HCT116 (cell line): Measurements from ENCODE around the gene UBE2R2. TPM values are rescaled to one million over a fixed set of nuclear protein-coding genes. Genes with fewer than 3 reads are reported as not detected.

Experiments
- ATAC-seq: fragments of 200-7000 bp; cut with Tn5 transposase; 2 replicates; pipeline ENCODE4 v1.9.1; 2020; ENCODE audit warnings: mild to moderate bottlenecking, moderate library complexity
- BruUV-seq: library from RNA; stranded (reverse); fragments of 400-500 nt; replicated peaks from 2 replicates; lab custom pipeline; 2021; lab: Mats Ljungman, UMichigan
- CTCF ChIA-PET: fragments of 300-600 bp; sonication (Branson Sonifier 250); formaldehyde crosslinking; loops from one replicate; lab custom pipeline; 2021; ENCODE audit warnings: antibody characterized with exemption; lab: Charles Lee
- POLR2A ChIA-PET: fragments of 300-600, 350-600 bp; sonication (Branson Sonifier 250); formaldehyde crosslinking; loops from one replicate; lab custom pipeline; 2021; ENCODE audit warnings: antibody characterized with exemption; lab: Charles Lee
- RAD21 ChIA-PET, 2 experiments: fragments of 300-600 bp; sonication (Branson Sonifier 250); formaldehyde crosslinking; loops; one replicate each; lab custom pipeline; 2023; ENCODE audit warnings: low total read pairs in 2 of 2; ENCODE audit not compliant: uncharacterized antibody in 2 of 2, unreplicated experiment in 2 of 2, low non-redundant PET in 1 of 2; lab: Charles Lee
- DNase-seq: peaks from one replicate; pipeline ENCODE4 v3.0.0-alpha.2; 2010; ENCODE audit warnings: low read depth, low spot score
- H2AFZ ChIP-seq: fragments of 200-600 bp; shearing (Covaris generic), sonication (generic); 2 replicates; pipeline ENCODE4 v1.6.1; 2017; ENCODE audit warnings: low read depth, mixed run types, mixed read lengths, antibody characterized with exemption, low read length; ENCODE audit not compliant: poor library complexity, severe bottlenecking
- H3K27ac ChIP-seq: 2 replicates; pipeline ENCODE4 v1.5.1; 2012; ENCODE audit warnings: low read depth, low read length
- H3K27me3 ChIP-seq: fragments of 200-600 bp; sonication (generic); 2 replicates; pipeline ENCODE4 v1.6.1; 2016; ENCODE audit warnings: mixed run types, low read length, mixed read lengths; ENCODE audit not compliant: insufficient read depth
- H3K36me3 ChIP-seq, 2 experiments: fragments of 200-500 bp in 1 of 2; fragments of 200-600 bp in 1 of 2; sonication (Bioruptor generic) in 1 of 2; sonication (generic) in 1 of 2; 2 replicates each; pipeline versions ENCODE4 v1.5.1 to v1.6.1; 2014 to 2016; ENCODE audit warnings: low read length in 2 of 2, inconsistent platforms in 1 of 2, mixed read lengths in 1 of 2, mixed run types in 1 of 2; ENCODE audit not compliant: insufficient read depth in 2 of 2, control insufficient read depth in 1 of 2
- H3K4me1 ChIP-seq, 2 experiments: fragments of 200-600 bp in 1 of 2; sonication (generic) in 1 of 2; 2 replicates each; pipeline versions ENCODE4 v1.5.1 to v1.6.1; 2012 to 2017; ENCODE audit warnings: low read length in 2 of 2, inconsistent platforms in 1 of 2, mild to moderate bottlenecking in 1 of 2, mixed read lengths in 1 of 2, mixed run types in 1 of 2, moderate library complexity in 1 of 2; ENCODE audit not compliant: insufficient read depth in 2 of 2, control insufficient read depth in 1 of 2
- H3K4me2 ChIP-seq: fragments of 200-600 bp; sonication (generic); 2 replicates; pipeline ENCODE4 v1.6.1; 2017; ENCODE audit warnings: mixed run types, low read length, mixed read lengths
- H3K4me3 ChIP-seq, 2 experiments: fragments of 200-600 bp in 1 of 2; sonication (generic) in 1 of 2; replicated peaks in 1 of 2; 2 replicates each; pipeline ENCODE4 v1.5.1; 2011 to 2016; ENCODE audit warnings: low read length in 2 of 2, control low read depth in 1 of 2, low read depth in 1 of 2, mild to moderate bottlenecking in 1 of 2, mixed read lengths in 1 of 2, mixed run types in 1 of 2
- H3K79me2 ChIP-seq: fragments of 200-600 bp; sonication (generic); 2 replicates; pipeline ENCODE4 v1.6.1; 2017; ENCODE audit warnings: mild to moderate bottlenecking, mixed run types, low read length, moderate library complexity, mixed read lengths; ENCODE audit not compliant: insufficient read depth
- H3K9ac ChIP-seq: fragments of 200-600 bp; sonication (generic); 2 replicates; pipeline ENCODE4 v1.6.1; 2016; ENCODE audit warnings: low read length, mixed read lengths
- H3K9me2 ChIP-seq: fragments of 200-600 bp; sonication (generic), shearing (Covaris generic); 2 replicates; pipeline ENCODE4 v1.6.1; 2017; ENCODE audit warnings: mixed run types, mild to moderate bottlenecking, moderate library complexity; ENCODE audit not compliant: insufficient read depth
- H3K9me3 ChIP-seq, 2 experiments: fragments of 200-500 bp in 1 of 2; fragments of 200-600 bp in 1 of 2; sonication (Bioruptor generic) in 1 of 2; sonication (generic) in 1 of 2; 2 replicates each; pipeline ENCODE4 v1.6.1; 2014 to 2017; ENCODE audit warnings: low read length in 2 of 2, mixed read lengths in 2 of 2, inconsistent platforms in 1 of 2, low read depth in 1 of 2, mild to moderate bottlenecking in 1 of 2, mixed run types in 1 of 2, moderate library complexity in 1 of 2; ENCODE audit not compliant: control insufficient read depth in 1 of 2, insufficient read depth in 1 of 2
- H4K20me1 ChIP-seq: fragments of 200-600 bp; sonication (generic), shearing (Covaris generic); 2 replicates; pipeline ENCODE4 v1.6.1; 2017; ENCODE audit warnings: mixed run types, mild to moderate bottlenecking, moderate library complexity; ENCODE audit not compliant: insufficient read depth
- CEBPB ChIP-seq: IDR thresholded peaks from 2 replicates; pipeline ENCODE4 v1.6.1; 2012; ENCODE audit warnings: low read depth
- EGR1 ChIP-seq: IDR thresholded peaks from 2 replicates; pipeline ENCODE4 v1.6.1; 2012; ENCODE audit warnings: low read depth
- EZH2 ChIP-seq: fragments of 200-600 bp; sonication (generic); IDR thresholded peaks from 2 replicates; pipeline ENCODE4 v1.6.1; 2017; ENCODE audit warnings: antibody characterized with exemption, mixed run types
- FOSL1 ChIP-seq: IDR thresholded peaks from 2 replicates; pipeline ENCODE4 v1.6.1; 2012; ENCODE audit warnings: low read depth
- POLR2AphosphoS5 ChIP-seq: IDR thresholded peaks from 2 replicates; pipeline ENCODE4 v1.6.1; 2011; ENCODE audit warnings: mild to moderate bottlenecking, low read depth, low read length, moderate library complexity
- RAD21 ChIP-seq: IDR thresholded peaks from 2 replicates; pipeline ENCODE4 v1.6.1; 2012; ENCODE audit warnings: low read depth, mild to moderate bottlenecking
- SIN3A ChIP-seq: IDR thresholded peaks from 2 replicates; pipeline ENCODE4 v1.6.1; 2012; ENCODE audit warnings: low read depth
- SRF ChIP-seq: IDR thresholded peaks from 2 replicates; pipeline ENCODE4 v1.6.1; 2012; ENCODE audit warnings: low read depth
- TCF7L2 ChIP-seq: IDR thresholded peaks from 2 replicates; pipeline ENCODE4 v1.7.0; 2011; ENCODE audit warnings: borderline replicate concordance, inconsistent platforms; ENCODE audit not compliant: insufficient read depth, insufficient read length; ENCODE audit errors: extremely low read depth
- ZBTB33 ChIP-seq: IDR thresholded peaks from 2 replicates; pipeline ENCODE4 v1.6.1; 2011; ENCODE audit warnings: mild to moderate bottlenecking, low read length, moderate library complexity; ENCODE audit not compliant: insufficient replicate concordance; ENCODE audit errors: extremely low read depth
- intact Hi-C: fragments of 100-400 bp; cut with micrococcal nuclease; formaldehyde crosslinking; loops from 2 replicates; pipeline ENCODE4 v1.10.0; 2022
- total RNA-seq: library from RNA; stranded (reverse); gene quantifications from one replicate; pipeline ENCODE4 v1.2.1, GENCODE V29; 2021; ENCODE audit not compliant: unreplicated experiment
- TF ChIP-seq, protein P1 (sequence below): IDR thresholded peaks from 2 replicates; pipeline ENCODE4 v1.6.1; 2012

UBE2R2 gene
- total RNA-seq, 1 experiment from 2014 or later = 47.0 TPM

DNA sequence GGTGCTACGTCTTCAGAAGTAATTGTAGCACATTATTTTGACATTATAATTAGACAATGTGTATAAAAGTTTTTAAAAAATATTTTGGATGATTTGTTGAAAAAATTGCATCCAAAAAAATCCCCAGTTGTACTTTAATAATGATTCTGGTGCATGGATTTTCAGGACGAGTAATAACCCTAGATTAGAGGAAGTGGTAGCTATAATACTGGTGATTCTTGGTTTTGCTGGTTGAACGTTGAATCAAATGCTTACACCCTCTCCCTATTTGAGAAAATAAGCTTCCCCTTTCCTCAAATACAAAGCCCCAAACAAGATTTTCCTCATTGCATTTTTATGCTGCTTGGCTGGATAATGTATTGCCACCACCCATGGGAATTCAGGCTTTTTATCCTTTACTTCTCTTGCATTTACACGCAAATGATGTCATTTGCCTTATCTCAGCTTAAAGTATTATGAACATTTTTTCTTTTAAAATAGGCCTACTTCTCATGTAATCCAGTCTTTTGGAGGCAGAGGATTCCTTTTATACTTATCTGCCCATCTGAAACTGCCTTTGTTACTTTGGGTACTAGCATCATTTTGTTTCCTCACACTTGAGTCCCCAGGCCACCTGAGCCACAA, 86.3 kb downstream of the UBE2R2 start (continued):
- TF ChIP-seq TCF7L2 (no peak), CEBPB (no peak), EZH2 (no peak), SRF (no peak), FOSL1 (no peak), POLR2AphosphoS5 (no peak), EGR1 (no peak)
- TF ChIP-seq, protein P1, sequence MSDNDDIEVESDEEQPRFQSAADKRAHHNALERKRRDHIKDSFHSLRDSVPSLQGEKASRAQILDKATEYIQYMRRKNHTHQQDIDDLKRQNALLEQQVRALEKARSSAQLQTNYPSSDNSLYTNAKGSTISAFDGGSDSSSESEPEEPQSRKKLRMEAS = no peak

GRCh38 chr9:33905137-33905536, 88.2 kb downstream of the UBE2R2 start:
- DNase-seq (no peak), ATAC-seq (no peak)
- no peak overlapping the region for H3K9ac ChIP-seq
- no TSS peak for BruUV-seq
- no peaks in the 10 kb centered on the region for H3K9me2 ChIP-seq
- peaks cover 8 to 10% of the 10 kb centered on the region in 2 experiments; a peak in 1 of 4 replicates for H3K36me3 ChIP-seq
- H3K4me2 ChIP-seq = no peak overlapping the region
- H3K4me1 ChIP-seq = no peaks in the 10 kb centered on the region
- ChIA-PET RAD21 (no interaction called here), POLR2A (no interaction called here), CTCF (no interaction called here)
- peaks cover 77% of the 10 kb centered on the region for H3K79me2 ChIP-seq
- no peaks in the 10 kb centered on the region for H3K27me3 ChIP-seq
- intact Hi-C loops = no loop called here
- TF ChIP-seq ZBTB33 (no peak), RAD21 (no peak), SIN3A (no peak)
- H4K20me1 ChIP-seq = peaks cover 11% of the 10 kb centered on the region
- no peaks in the 10 kb centered on the region for H3K9me3 ChIP-seq
- no peak overlapping the region for H3K27ac ChIP-seq
- no peak overlapping the region for H3K4me3 ChIP-seq
- no peak overlapping the region for H2AFZ ChIP-seq
